H54 (cell line): ENCODE data around the gene SEMA3G.

Source experiments
- DNase-seq: peaks from one replicate; pipeline ENCODE4 v3.0.0; 2011; ENCODE audit warnings: low spot score, mixed read lengths; ENCODE audit not compliant: insufficient read length
- FAIRE-seq: peaks from 3 replicates; lab custom pipeline; 2011; peaks lifted over from hg19 to GRCh38; lab: Jason Lieb, UNC
- POLR2A ChIP-seq: IDR thresholded peaks from 2 replicates; pipeline ENCODE4 v1.6.1; 2011; ENCODE audit warnings: low read depth, mild to moderate bottlenecking, low read length

SEMA3G gene

DNA sequence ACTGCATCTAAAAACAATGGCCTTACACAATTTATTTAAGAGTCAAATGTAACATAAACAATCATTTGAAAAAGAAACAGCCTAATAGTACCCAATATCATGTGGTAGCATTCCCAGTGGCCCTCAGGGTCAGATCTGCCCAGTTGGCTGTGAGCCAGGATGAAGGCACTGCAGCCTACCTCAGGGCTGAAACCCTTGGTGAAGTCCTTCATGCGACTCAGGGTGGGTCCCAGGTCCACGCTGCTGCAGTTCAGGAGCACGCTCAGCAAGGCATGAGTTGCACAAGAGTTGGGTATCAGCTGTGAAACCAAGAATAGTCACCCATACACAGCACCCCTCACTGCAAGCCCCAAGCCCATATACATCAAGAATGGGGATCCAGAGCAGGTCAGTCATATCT lies 37.1 kb downstream of the SEMA3G start:
- no peak for DNase-seq
- TF ChIP-seq POLR2A = no peak
- no peak for FAIRE-seq

DNA sequence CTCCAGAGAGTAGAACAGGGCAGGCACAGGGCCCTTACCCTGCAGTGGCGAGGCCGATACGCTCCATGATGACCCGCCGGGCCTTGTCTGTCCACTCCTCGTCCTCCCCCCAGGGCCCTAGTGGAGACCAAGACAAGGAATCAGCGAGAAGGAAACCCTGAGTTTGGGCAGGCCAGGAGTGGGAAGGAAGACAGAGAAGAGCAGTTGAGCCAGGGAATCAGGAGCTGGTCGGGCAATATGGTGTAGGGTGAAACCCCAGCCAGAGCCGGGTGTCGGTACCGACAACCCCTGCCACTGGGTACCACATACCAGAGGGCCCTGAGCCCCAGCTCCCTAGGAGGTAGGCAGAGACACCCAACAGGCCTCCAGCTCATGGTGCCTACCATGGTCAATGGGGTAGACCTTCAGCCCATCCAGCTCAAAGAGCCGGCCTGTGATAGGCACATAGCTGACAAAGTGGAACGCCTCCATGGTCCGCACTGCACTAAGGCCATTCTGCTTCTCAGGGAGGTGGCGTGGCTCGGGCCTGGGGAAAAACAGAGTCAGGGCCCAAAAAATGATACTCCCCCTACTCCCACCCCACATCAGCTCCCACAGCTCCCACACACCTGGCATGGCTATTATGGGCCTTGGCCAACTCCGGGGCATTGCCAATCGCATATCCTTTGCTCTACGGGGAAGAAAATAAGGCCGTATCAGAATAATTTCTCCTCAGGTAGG lies 38.0 kb downstream of the SEMA3G start:
- no peak for TF ChIP-seq POLR2A
- FAIRE-seq (no peak), DNase-seq (no peak)

DNA sequence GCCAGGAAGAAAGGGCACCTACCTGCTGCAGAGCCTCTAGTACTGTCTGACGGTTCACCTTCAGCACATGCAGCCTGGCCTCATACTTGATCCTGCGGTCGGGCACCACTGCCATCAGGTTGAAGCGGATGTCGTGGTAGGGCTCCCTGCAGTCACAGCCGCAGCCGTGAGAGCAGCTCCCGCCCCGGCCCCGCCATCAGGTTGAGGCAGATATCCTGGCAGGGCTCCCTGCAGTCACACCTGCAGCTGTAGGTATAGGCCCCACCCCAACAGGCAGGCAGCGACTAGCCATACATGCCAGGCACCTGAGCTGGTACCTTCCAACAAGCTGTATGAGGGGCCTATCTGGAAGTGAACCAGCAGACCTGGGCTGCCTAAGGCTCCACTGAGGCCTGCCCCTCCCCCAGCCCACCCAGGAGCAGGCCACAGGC lies 38.7 kb downstream of the SEMA3G start:
- no peak for DNase-seq
- no peak for FAIRE-seq
- no peak for TF ChIP-seq POLR2A

DNA sequence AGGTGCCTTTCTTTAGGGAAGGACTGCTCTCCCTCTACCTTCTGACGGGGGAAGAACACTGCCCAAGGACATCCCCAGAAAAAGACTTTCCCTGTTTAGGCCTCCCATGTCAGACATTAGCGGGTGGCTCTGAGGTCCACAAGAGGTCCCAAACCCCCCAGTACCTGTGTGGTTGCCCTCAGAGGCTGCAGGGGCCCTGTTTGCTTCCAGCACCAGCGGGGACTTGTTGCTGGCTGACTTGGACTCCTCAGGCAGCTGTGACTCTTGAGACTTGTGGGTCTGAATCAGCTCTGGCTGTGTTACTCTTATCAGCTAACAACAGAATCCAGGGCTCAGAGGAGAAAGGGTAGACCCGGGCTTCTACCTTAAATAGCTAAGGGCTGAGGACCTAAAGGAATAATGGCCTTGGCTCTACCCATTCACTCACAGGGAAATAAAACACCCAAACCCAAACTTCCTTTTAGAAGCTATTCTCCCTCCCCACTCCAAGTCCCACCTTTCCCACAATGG lies 39.2 kb downstream of the SEMA3G start:
- TF ChIP-seq POLR2A = no peak
- DNase-seq = no peak
- FAIRE-seq = no peak

DNA sequence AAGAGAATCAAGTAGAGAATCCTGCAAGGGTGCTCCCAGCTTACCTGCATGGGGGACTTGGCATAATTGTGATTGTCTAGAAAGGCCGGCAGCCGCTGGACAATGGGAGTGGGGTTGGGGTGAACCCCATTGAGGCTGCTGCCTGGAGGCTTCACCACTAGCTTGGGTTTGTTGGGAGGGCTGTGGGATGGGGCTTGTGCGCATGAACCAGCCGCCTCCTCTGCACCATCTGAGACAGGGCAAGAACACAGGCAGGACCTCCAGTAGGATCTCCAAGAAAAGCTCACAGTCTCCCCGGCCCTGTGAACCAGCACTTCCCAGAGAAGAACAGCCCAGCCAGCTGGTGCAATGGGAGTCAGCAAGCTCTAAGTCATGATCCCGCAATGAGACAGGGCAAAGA lies 39.8 kb downstream of the SEMA3G start:
- DNase-seq (no peak), FAIRE-seq (no peak)
- no peak for TF ChIP-seq POLR2A

DNA sequence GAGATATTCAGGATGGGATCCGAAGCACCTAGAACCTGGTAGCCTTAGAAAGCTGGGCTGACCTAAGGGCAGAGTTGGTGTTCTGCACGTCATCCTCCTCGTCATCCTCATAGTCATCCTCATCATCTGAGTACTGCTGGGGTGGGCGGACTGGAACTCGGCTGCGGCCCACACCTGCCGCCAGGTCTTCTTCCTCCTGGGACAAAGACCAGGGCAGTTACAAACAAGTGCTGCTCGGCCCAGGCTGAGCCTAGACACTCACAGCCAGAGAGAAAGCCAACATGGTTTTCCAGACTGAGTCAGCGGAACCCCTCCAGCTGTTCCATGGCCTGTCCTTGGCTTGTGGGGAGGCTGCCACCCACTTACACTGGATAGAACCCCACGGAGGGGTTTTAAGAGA lies 40.5 kb downstream of the SEMA3G start:
- TF ChIP-seq POLR2A = no peak

DNA sequence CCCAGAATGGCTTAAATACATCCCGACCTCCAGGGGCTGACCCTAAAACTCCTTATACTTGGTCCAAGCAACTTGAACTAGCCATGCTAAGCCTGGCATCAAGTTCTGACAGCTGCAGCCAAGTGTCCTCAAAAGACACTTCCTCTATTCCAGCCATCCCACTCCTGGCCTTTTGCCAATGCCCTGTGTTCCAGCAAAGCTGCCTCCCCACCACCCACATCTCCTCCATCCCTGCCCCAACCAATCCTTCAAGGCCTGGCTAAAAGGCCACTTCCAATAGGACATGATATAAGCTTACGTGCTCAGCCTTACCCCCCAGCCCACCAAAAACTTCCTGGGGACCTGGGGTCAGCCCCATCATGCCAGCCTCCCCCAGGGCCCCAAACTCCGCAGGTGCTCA lies 40.9 kb downstream of the SEMA3G start:
- FAIRE-seq (no peak), DNase-seq (no peak)
- no peak for TF ChIP-seq POLR2A

More for the DNA sequence above, 40.5 kb downstream of the SEMA3G start:
- DNase-seq (no peak), FAIRE-seq (no peak)

DNA sequence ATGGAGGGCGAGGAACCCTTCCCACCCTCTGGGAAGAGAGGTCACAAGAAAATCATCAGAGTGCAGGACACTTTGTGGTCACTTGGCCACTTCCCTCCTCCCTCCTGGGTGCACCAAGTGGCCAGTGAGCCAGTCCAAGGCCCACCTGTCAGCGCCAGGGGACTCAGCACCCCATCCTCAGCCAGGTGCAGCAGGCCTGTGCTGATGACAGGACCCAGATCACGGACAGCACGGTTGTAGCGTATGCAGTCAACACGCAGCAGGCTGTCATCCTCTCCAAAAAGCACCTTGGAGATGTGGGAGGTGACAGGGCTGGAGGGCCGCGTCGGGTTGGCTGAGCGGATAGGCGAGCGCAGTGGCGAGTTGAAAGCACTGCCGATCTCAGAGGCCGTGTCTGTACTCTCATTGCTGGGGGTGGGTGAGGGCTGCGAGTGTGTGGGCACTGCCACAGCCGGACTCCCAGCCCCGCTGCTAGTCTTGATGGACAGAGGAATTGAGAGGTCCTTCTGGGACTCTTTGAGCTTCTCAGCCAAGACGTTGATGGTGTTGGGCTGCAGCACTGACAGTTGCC lies 41.5 kb downstream of the SEMA3G start:
- DNase-seq (no peak), FAIRE-seq (no peak)
- TF ChIP-seq POLR2A = no peak

DNA sequence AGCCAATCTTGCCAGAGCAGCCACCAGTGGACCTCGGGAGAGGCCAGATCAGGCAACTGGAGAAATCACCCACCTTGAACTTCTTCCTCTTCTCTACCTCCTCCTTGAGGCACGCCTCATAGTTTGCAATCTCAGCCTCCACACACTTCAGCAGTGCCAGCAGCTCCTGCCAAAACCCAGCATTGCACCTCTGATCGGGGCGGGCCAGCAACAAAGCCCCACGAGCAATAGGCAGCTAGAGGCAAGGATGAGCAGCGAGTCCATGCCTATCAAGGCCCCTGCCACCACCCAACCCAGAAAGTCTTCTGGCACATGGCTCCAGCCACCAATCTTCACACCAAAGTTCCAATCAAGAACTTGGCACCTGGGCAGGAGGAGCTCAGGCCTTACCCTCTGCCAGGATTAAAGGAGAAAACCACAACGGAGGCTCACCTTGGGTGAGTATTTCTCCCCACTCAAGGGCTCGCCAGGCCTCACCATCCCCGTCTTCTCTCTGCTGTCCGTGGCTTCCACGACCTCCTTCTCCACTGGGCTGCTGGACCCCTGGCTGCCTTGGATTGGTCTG lies 42.1 kb downstream of the SEMA3G start:
- FAIRE-seq = no peak
- DNase-seq = no peak
- TF ChIP-seq POLR2A = no peak

DNA sequence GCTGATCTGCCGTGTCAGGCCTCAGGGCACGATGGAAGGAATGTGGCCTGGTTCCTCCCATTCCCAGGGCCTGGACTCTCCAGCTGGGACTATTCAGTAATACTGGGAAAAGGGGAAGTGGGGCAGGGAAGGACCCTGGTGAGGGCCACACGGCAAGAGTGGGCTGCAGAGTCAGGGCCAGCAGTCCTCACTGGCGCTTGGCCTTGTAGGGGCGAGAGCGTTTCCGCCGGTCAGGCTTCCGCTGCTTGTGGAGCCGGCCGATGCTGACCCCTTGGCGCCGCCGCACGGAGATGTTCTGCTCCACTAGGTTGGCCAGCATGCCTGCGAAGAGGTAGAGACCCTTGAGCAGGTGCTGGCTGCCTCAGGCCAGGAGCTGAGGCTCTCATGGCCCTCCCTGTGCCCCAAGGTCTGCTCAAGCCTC lies 42.8 kb downstream of the SEMA3G start:
- FAIRE-seq (no peak), DNase-seq (no peak)
- no peak for TF ChIP-seq POLR2A

DNA sequence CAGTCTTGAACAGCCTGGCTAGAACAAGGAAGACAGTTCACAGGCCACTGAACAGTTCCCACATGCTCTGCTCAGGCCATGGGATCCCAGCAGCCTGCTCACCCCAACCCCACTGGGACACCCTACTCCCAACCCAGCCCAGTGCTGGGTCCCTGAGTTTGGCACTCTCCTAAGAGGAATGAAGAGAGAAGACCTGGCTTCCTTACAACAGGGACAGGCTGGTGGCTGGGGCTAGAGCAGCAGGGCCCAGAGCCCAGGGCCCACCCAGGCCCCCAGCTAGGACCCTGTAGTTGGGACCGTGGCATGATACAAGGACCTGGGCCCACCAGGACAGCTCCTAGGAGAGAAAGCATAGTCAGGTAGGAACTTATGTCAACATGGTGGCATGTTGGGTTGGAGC lies 43.4 kb downstream of the SEMA3G start:
- TF ChIP-seq POLR2A = no peak
- no peak for DNase-seq
- no peak for FAIRE-seq

DNA sequence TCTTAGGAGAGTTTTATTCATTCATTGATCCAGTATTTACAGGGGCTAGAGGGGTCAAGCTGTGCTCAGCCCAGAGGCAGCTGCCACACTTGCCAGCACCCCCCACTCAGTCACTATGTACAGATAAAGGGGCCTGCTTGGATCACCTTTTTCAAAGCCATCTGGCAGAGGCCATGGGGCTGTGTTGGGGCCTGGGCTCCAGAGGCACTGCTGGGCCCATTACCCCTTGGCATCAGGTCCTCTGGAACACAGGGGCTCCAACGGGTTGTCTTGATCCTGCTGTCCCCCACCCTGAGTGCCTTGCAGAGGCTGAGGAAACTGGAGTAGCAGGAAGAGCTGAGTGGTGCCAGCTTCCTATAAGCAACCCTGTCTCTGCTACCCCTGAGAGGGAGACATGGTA lies 43.9 kb downstream of the SEMA3G start:
- DNase-seq (no peak), FAIRE-seq (no peak)
- TF ChIP-seq POLR2A = no peak

DNA sequence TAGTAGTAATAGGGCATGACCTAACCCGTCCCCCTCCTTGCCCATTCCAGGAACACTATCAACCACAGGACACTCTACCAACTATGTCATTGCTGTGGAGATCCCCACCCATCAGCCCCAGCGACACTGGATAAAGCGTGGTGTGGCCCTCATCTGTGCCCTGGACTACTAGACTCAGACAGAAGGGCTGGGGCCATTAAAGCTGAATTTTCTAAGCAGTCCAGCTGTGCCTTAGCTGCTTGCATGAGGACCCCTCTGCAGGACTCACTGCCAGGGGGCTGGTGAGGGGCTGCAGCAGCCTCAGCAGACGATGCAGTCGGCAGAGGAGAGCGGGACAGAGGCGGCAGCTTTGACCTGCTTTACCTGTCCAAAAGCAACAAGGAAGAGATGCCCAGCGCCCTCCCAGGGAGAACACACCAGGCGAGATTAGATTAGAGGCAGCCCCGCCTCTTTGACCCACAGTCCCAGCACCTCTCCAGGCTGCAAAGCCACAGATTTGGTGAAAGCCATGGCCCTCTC lies 44.6 kb downstream of the SEMA3G start:
- FAIRE-seq = no peak
- no peak for TF ChIP-seq POLR2A

DNA sequence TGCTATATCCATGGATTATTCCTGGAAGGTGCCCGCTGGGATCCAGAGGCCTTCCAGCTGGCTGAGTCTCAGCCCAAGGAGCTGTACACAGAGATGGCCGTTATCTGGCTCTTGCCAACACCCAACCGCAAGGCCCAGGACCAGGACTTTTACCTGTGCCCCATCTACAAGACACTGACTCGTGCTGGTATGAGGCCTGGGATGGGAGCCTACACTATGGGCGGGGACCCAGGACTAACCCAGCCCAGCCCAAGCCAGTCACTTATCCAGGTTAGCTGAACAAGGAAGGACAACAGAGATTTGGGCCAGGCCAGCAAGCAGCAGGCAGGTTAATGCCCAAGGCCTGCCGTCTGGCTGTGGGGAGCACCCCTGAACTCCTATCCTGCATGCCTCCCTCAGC lies 45.3 kb downstream of the SEMA3G start:
- no peak for TF ChIP-seq POLR2A
- DNase-seq (no peak), FAIRE-seq (no peak)

More for the DNA sequence above, 44.6 kb downstream of the SEMA3G start:
- no peak for DNase-seq
